Measurements from ENCODE around the gene CIB4. TPM values are rescaled to one million over a fixed set of nuclear protein-coding genes. Genes with fewer than 3 reads are reported as not detected.

Gene CIB4
- total RNA-seq, 1 donor from 2014 or later: not detected

GRCh38 chr2:26683583-26683982 is 42.4 kb upstream of the CIB4 start:
- DNase-seq (peak; percentile 40), ATAC-seq (no peak)
- H3K4me1 ChIP-seq: no peaks in the 10 kb centered on the region
- H3K27ac ChIP-seq: no peak overlapping the region
- no peak for TF ChIP-seq CTCF (IDR thresholded peaks at IDR 0.05)
- H3K36me3 ChIP-seq: no peaks in the 10 kb centered on the region
- no peaks in the 10 kb centered on the region for H3K9me3 ChIP-seq
- no peak overlapping the region for H3K4me3 ChIP-seq
- no peaks in the 10 kb centered on the region for H3K27me3 ChIP-seq
- intact Hi-C loops (cut with DNase I): no loop called here

GRCh38 chr2:26682155-26682554 is 41.0 kb upstream of the CIB4 start:
- Histone ChIP-seq H3K27ac (no peak overlapping the region), H3K4me3 (no peak overlapping the region), H3K27me3 (no peaks in the 10 kb centered on the region), H3K4me1 (no peaks in the 10 kb centered on the region), H3K36me3 (no peaks in the 10 kb centered on the region), H3K9me3 (no peaks in the 10 kb centered on the region)
- TF ChIP-seq CTCF (IDR thresholded peaks at IDR 0.05): no peak
- DNase-seq (peak; percentile 18), ATAC-seq (no peak)
- intact Hi-C loops (cut with DNase I): no loop called here

- no peak overlapping the region for H3K27ac ChIP-seq
- H3K9me3 ChIP-seq: no peaks in the 10 kb centered on the region
- no peaks in the 10 kb centered on the region for H3K27me3 ChIP-seq
- H3K4me3 ChIP-seq: no peak overlapping the region
- no peak for ATAC-seq
- no peak for TF ChIP-seq CTCF (IDR thresholded peaks at IDR 0.05)
- no peaks in the 10 kb centered on the region for H3K4me1 ChIP-seq
- peak; percentile 28 for DNase-seq
- H3K36me3 ChIP-seq: no peaks in the 10 kb centered on the region
- intact Hi-C loops (cut with DNase I): no loop called here
These were observed 40.5 kb upstream of the CIB4 start for GRCh38 chr2:26681656-26682055.

- intact Hi-C loops (cut with DNase I): no loop called here
- peak; percentile 74 for ATAC-seq
These were observed 38.7 kb upstream of the CIB4 start for GRCh38 chr2:26679867-26680266.

GRCh38 chr2:26678035-26678434 is 36.9 kb upstream of the CIB4 start:
- no peaks in the 10 kb centered on the region for H3K4me1 ChIP-seq
- H3K36me3 ChIP-seq: no peaks in the 10 kb centered on the region
- no peaks in the 10 kb centered on the region for H3K9me3 ChIP-seq
- no peaks in the 10 kb centered on the region for H3K27me3 ChIP-seq
- no peak for TF ChIP-seq CTCF (IDR thresholded peaks at IDR 0.05)
- no peak for ATAC-seq
- no peak overlapping the region for H3K27ac ChIP-seq
- no peak for DNase-seq
- intact Hi-C loops (cut with DNase I): no loop called here
- no peak overlapping the region for H3K4me3 ChIP-seq

More at GRCh38 chr2:26679867-26680266, 38.7 kb upstream of the CIB4 start:
- Histone ChIP-seq H3K27ac (no peak overlapping the region), H3K9me3 (no peaks in the 10 kb centered on the region), H3K36me3 (no peaks in the 10 kb centered on the region), H3K27me3 (no peaks in the 10 kb centered on the region), H3K4me1 (no peaks in the 10 kb centered on the region), H3K4me3 (no peak overlapping the region)
- TF ChIP-seq CTCF (IDR thresholded peaks at IDR 0.05): no peak
- DNase-seq: peak; percentile 25

GRCh38 chr2:26675651-26676255 is 34.6 kb upstream of the CIB4 start:
- ATAC-seq (no peak), DNase-seq (peak; percentile 42)
- intact Hi-C loops (cut with DNase I): no loop called here
- no peak for TF ChIP-seq CTCF (IDR thresholded peaks at IDR 0.05)
- Histone ChIP-seq H3K27ac (no peak overlapping the region), H3K36me3 (no peaks in the 10 kb centered on the region), H3K27me3 (no peaks in the 10 kb centered on the region), H3K4me3 (no peak overlapping the region), H3K9me3 (no peaks in the 10 kb centered on the region), H3K4me1 (no peaks in the 10 kb centered on the region)

Data from upper lobe of right lung (tissue), 1 donor.